OCI-LY1 (cell line): Measurements from ENCODE around the gene BTG4.

Source experiments
- H2AFZ ChIP-seq: fragments of 200-600 bp; sonication (generic), shearing (Covaris generic); 2 replicates; pipeline ENCODE4 v1.6.0; 2014; ENCODE audit warnings: antibody characterized with exemption, mild to moderate bottlenecking, low read length
- H3F3A ChIP-seq: fragments of 200-600 bp; sonication (generic), shearing (Covaris generic); 2 replicates; pipeline ENCODE4 v1.6.0; 2014; ENCODE audit warnings: mild to moderate bottlenecking, antibody characterized with exemption, low read length, moderate library complexity; ENCODE audit not compliant: insufficient read depth
- H3K27ac ChIP-seq: fragments of 200-600 bp; sonication (generic); 2 replicates; pipeline ENCODE4 v1.5.1; 2014; ENCODE audit warnings: low read length, mixed run types, mild to moderate bottlenecking, low read depth; ENCODE audit not compliant: poor library complexity, severe bottlenecking
- H3K27me3 ChIP-seq: fragments of 200-600 bp; sonication (generic); 2 replicates; pipeline ENCODE4 v1.6.0; 2014; ENCODE audit warnings: antibody characterized with exemption, mild to moderate bottlenecking, low read length, moderate library complexity; ENCODE audit not compliant: insufficient read depth
- H3K36me3 ChIP-seq: fragments of 200-600 bp; sonication (generic); 2 replicates; pipeline ENCODE4 v1.6.1; 2014; ENCODE audit warnings: mild to moderate bottlenecking, antibody characterized with exemption, low read length, moderate library complexity, mixed read lengths; ENCODE audit not compliant: insufficient read depth
- H3K4me1 ChIP-seq: fragments of 200-600 bp; sonication (generic); 2 replicates; pipeline ENCODE4 v1.5.1; 2014; ENCODE audit warnings: mild to moderate bottlenecking, low read length, moderate library complexity; ENCODE audit not compliant: insufficient read depth, severe bottlenecking
- H3K4me2 ChIP-seq: fragments of 200-600 bp; sonication (generic), shearing (Covaris generic); 2 replicates; pipeline ENCODE4 v1.6.1; 2014; ENCODE audit warnings: low read length
- H3K4me3 ChIP-seq: fragments of 200-600 bp; sonication (generic); 2 replicates; pipeline ENCODE4 v1.5.1; 2014; ENCODE audit warnings: low read length, low read depth, mild to moderate bottlenecking, mixed read lengths; ENCODE audit not compliant: poor library complexity, severe bottlenecking
- H3K79me2 ChIP-seq: fragments of 200-600 bp; shearing (Covaris generic); 2 replicates; pipeline ENCODE4 v1.6.1; 2016; ENCODE audit warnings: mixed run types, low read length, mixed read lengths; ENCODE audit not compliant: insufficient read depth
- H3K9ac ChIP-seq: fragments of 200-600 bp; sonication (generic), shearing (Covaris generic); 2 replicates; pipeline ENCODE4 v1.6.1; 2014; ENCODE audit warnings: mild to moderate bottlenecking, low read length, mixed read lengths
- H3K9me2 ChIP-seq: fragments of 200-600 bp; sonication (generic), shearing (Covaris generic); 2 replicates; pipeline ENCODE4 v1.6.1; 2014; ENCODE audit warnings: low read depth, mild to moderate bottlenecking, low read length, mixed read lengths
- H3K9me3 ChIP-seq: fragments of 200-600 bp; shearing (Covaris generic); 2 replicates; pipeline ENCODE4 v1.6.1; 2014; ENCODE audit warnings: low read length, mixed read lengths
- H4K20me1 ChIP-seq: fragments of 200-600 bp; sonication (generic), shearing (Covaris generic); 2 replicates; pipeline ENCODE4 v1.6.0; 2016; ENCODE audit warnings: mild to moderate bottlenecking, low read length; ENCODE audit not compliant: insufficient read depth
- EZH2 ChIP-seq: fragments of 200-600 bp; sonication (generic), shearing (Covaris generic); IDR thresholded peaks from 2 replicates; pipeline ENCODE4 v1.8.0; 2017; ENCODE audit warnings: borderline replicate concordance, mixed run types, mild to moderate bottlenecking, antibody characterized with exemption, low read length, moderate library complexity, mixed read lengths
- TF ChIP-seq, protein P1 (sequence below): fragments of 200-600 bp; sonication (generic), shearing (Covaris generic); IDR thresholded peaks from 2 replicates; pipeline ENCODE4 v1.5.1; 2017; ENCODE audit warnings: mild to moderate bottlenecking, antibody characterized with exemption, low read length, moderate library complexity, mixed read lengths

BTG4 gene

DNA sequence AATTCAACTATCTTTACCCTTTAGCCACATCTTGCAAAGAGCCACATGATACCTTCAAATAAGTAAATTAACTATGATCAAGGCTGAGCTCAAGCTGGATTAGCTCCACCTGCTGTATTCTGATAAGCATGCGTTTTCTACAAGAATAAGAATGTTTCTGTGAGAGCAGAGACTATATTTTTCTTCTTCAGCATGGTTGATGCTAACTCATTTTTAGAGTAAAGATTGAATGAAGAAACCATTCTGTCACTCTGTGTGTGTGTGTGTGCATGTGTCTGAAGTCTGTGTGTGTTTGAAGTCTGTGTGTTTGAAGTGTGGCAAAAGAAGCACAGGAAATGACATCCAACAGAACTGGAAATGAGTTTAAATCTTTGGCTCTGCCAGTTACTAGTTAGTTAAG, 16.4 kb upstream of the BTG4 start:
- Histone ChIP-seq H3K9me3 (no peaks in the 10 kb centered on the region), H4K20me1 (no peaks in the 10 kb centered on the region), H3F3A (no peaks in the 10 kb centered on the region), H3K79me2 (no peaks in the 10 kb centered on the region), H3K4me3 (no peak overlapping the region), H3K4me2 (no peak overlapping the region), H2AFZ (no peak overlapping the region), H3K27ac (no peak overlapping the region), H3K27me3 (no peaks in the 10 kb centered on the region; the same call in 1 of the 2 replicates), H3K4me1 (no peaks in the 10 kb centered on the region), H3K9me2 (no peaks in the 10 kb centered on the region), H3K9ac (no peak overlapping the region), H3K36me3 (no peaks in the 10 kb centered on the region)
- TF ChIP-seq, protein P1, sequence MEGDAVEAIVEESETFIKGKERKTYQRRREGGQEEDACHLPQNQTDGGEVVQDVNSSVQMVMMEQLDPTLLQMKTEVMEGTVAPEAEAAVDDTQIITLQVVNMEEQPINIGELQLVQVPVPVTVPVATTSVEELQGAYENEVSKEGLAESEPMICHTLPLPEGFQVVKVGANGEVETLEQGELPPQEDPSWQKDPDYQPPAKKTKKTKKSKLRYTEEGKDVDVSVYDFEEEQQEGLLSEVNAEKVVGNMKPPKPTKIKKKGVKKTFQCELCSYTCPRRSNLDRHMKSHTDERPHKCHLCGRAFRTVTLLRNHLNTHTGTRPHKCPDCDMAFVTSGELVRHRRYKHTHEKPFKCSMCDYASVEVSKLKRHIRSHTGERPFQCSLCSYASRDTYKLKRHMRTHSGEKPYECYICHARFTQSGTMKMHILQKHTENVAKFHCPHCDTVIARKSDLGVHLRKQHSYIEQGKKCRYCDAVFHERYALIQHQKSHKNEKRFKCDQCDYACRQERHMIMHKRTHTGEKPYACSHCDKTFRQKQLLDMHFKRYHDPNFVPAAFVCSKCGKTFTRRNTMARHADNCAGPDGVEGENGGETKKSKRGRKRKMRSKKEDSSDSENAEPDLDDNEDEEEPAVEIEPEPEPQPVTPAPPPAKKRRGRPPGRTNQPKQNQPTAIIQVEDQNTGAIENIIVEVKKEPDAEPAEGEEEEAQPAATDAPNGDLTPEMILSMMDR: peak; percentile 58
- no peak for TF ChIP-seq EZH2

DNA sequence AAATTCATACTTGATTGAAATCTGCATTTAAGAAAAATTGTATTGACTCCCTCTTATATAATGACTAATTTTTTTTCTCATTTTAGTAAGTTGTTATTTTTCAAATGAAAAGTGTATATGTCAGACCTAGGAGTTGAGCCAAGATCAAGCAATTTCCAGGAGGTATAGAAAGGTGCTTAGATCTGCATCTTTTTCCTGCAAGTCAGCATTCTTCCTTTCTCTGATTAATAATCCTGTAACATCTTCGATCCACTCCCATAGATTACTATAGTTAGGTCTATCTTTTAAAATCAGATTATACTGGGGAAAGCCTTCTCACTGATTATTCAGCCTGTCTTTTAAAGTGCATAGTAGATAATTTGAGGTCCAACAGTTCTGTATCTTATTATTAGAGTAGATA, 15.1 kb upstream of the BTG4 start:
- TF ChIP-seq, protein P1: no peak
- TF ChIP-seq EZH2: no peak
- H2AFZ ChIP-seq: no peak overlapping the region
- no peaks in the 10 kb centered on the region for H3K9me2 ChIP-seq
- H3K36me3 ChIP-seq: no peaks in the 10 kb centered on the region
- no peak overlapping the region for H3K4me2 ChIP-seq
- H4K20me1 ChIP-seq: no peaks in the 10 kb centered on the region
- no peaks in the 10 kb centered on the region for H3K79me2 ChIP-seq
- H3K27ac ChIP-seq: no peak overlapping the region
- peaks cover 4% of the 10 kb centered on the region; the same call in 1 of the 2 replicates for H3K27me3 ChIP-seq
- H3K4me3 ChIP-seq: no peak overlapping the region
- no peak overlapping the region for H3K9ac ChIP-seq
- H3F3A ChIP-seq: no peaks in the 10 kb centered on the region
- H3K9me3 ChIP-seq: no peaks in the 10 kb centered on the region
- no peaks in the 10 kb centered on the region for H3K4me1 ChIP-seq

DNA sequence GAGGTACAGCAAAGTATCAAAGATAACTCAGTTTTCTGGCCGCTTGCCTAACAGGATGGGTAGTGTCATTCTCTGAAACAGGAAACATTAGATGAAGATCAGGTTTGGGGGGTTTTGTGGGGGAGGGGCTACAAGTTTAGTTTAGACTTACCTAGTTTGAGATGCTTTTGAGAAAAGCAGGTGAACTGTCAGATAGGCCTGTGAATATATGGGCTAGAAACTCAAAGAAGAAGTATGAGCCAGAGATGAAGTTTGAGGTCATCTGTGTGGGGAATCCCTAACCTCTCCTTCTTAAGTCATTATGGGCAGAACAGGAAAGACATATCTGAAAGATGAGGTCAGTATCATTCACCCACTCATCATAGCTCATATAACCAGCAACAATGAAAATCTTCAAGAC, 14.3 kb upstream of the BTG4 start:
- Histone ChIP-seq H3K27ac (no peak overlapping the region), H3K9me3 (no peaks in the 10 kb centered on the region), H3K9me2 (no peaks in the 10 kb centered on the region), H3K36me3 (no peaks in the 10 kb centered on the region), H3K4me2 (no peak overlapping the region), H3K79me2 (no peaks in the 10 kb centered on the region), H3K4me1 (no peaks in the 10 kb centered on the region), H4K20me1 (no peaks in the 10 kb centered on the region), H3K4me3 (no peak overlapping the region), H2AFZ (no peak overlapping the region), H3K9ac (no peak overlapping the region), H3F3A (no peaks in the 10 kb centered on the region), H3K27me3 (peaks cover 4% of the 10 kb centered on the region; the same call in 1 of the 2 replicates)
- no peak for TF ChIP-seq EZH2
- TF ChIP-seq, protein P1: no peak
